WTC11 (cell line): ENCODE results near the gene SPRR1A. TPM values are rescaled to one million over a fixed set of nuclear protein-coding genes. Genes with fewer than 3 reads are reported as not detected.

Source experiments
- ATAC-seq: fragments of 200-7000 bp; cut with Tn5 transposase; 2 replicates; pipeline ENCODE4 v1.10.0; 2021; ENCODE audit warnings: mild to moderate bottlenecking, moderate library complexity
- CTCF ChIA-PET: fragments of 300-600 bp; sonication (Branson Sonifier 250); formaldehyde crosslinking; loops from one replicate; lab custom pipeline; 2021; ENCODE audit warnings: antibody characterized with exemption; lab: Charles Lee
- POLR2A ChIA-PET: fragments of 350-600 bp; sonication (Branson Sonifier 250); formaldehyde crosslinking; loops from one replicate; lab custom pipeline; 2021; ENCODE audit warnings: antibody characterized with exemption; lab: Charles Lee
- DNase-seq: peaks from one replicate; pipeline ENCODE4 v3.0.0; 2021; ENCODE audit warnings: low spot score
- H3K27ac Mint-ChIP-seq: 2 replicates; pipeline ENCODE4 v1.8.0; 2021; ENCODE audit warnings: mixed read lengths
- H3K27me3 Mint-ChIP-seq: 2 replicates; pipeline ENCODE4 v1.8.0; 2021; ENCODE audit warnings: low read depth, mild to moderate bottlenecking, moderate library complexity, mixed read lengths
- H3K36me3 Mint-ChIP-seq: 2 replicates; pipeline ENCODE4 v1.8.0; 2021; ENCODE audit warnings: mixed read lengths
- H3K4me1 Mint-ChIP-seq: 2 replicates; pipeline ENCODE4 v1.8.0; 2022; ENCODE audit warnings: mixed read lengths
- H3K4me3 Mint-ChIP-seq: 2 replicates; pipeline ENCODE4 v1.8.0; 2021; ENCODE audit warnings: mild to moderate bottlenecking, moderate library complexity, mixed read lengths
- H3K9me3 Mint-ChIP-seq: 2 replicates; pipeline ENCODE4 v1.8.0; 2021; ENCODE audit warnings: mixed read lengths
- ATF1 ChIP-seq: sonication (generic); formaldehyde crosslinking; IDR thresholded peaks from 2 replicates; pipeline ENCODE4 v1.8.1; 2023; ENCODE audit warnings: mild to moderate bottlenecking, moderate library complexity, missing genetic modification reagents
- E2F1 ChIP-seq: sonication (generic); formaldehyde crosslinking; IDR thresholded peaks from 2 replicates; pipeline ENCODE4 v1.8.0; 2022; ENCODE audit warnings: mild to moderate bottlenecking, missing genetic modification reagents
- IRF1 ChIP-seq: sonication (generic); formaldehyde crosslinking; IDR thresholded peaks from 2 replicates; pipeline ENCODE4 v1.8.0; 2023; ENCODE audit warnings: missing genetic modification reagents
- KAT7 ChIP-seq: sonication (generic); formaldehyde crosslinking; IDR thresholded peaks from 2 replicates; pipeline ENCODE4 v1.8.1; 2023; ENCODE audit warnings: missing genetic modification reagents, mild to moderate bottlenecking, borderline replicate concordance
- MLX ChIP-seq: sonication (generic); formaldehyde crosslinking; IDR thresholded peaks from 2 replicates; pipeline ENCODE4 v1.8.1; 2023; ENCODE audit warnings: mild to moderate bottlenecking, missing genetic modification reagents, moderate library complexity
- NR1H2 ChIP-seq: sonication (generic); formaldehyde crosslinking; IDR thresholded peaks from 2 replicates; pipeline ENCODE4 v1.9.0; 2021; ENCODE audit warnings: mild to moderate bottlenecking, moderate library complexity, missing genetic modification reagents
- RELA ChIP-seq: sonication (generic); formaldehyde crosslinking; IDR thresholded peaks from 2 replicates; pipeline ENCODE4 v1.8.1; 2022; ENCODE audit warnings: missing genetic modification reagents, mild to moderate bottlenecking, borderline replicate concordance
- ZNF232 ChIP-seq: sonication (generic); formaldehyde crosslinking; IDR thresholded peaks from 2 replicates; pipeline ENCODE4 v1.8.0; 2022; ENCODE audit warnings: mild to moderate bottlenecking, missing genetic modification reagents
- ZNF317 ChIP-seq: sonication (generic); formaldehyde crosslinking; IDR thresholded peaks from 2 replicates; pipeline ENCODE4 v1.8.1; 2023; ENCODE audit warnings: low read depth, mild to moderate bottlenecking, moderate library complexity, missing genetic modification reagents, borderline replicate concordance
- total RNA-seq: library from RNA; stranded (reverse); gene quantifications from 3 replicates; pipeline ENCODE4 v1.2.3, GENCODE V29; 2021
- TF ChIP-seq, protein P1 (sequence below): fragments of 200-600 bp; IDR thresholded peaks from 2 replicates; pipeline ENCODE4 v1.8.0; 2022; ENCODE audit warnings: antibody characterized with exemption
- TF ChIP-seq, protein P2 (sequence below): sonication (generic); formaldehyde crosslinking; IDR thresholded peaks from 2 replicates; pipeline ENCODE4 v1.8.1; 2022; ENCODE audit warnings: missing genetic modification reagents, borderline replicate concordance
- TF ChIP-seq, protein P3 (sequence below): fragments of 250-450 bp; sonication (Bioruptor Pico); IDR thresholded peaks from 2 replicates; pipeline ENCODE4 v1.9.0; 2021; ENCODE audit warnings: mild to moderate bottlenecking

SPRR1A gene
- total RNA-seq, 1 experiment from 2014 or later = not detected

- peaks cover 4% of the 10 kb centered on the region for H3K9me3 Mint-ChIP-seq
- H3K4me3 Mint-ChIP-seq = no peak within 1 kb of the TSS
- no peaks in the 10 kb centered on the region for H3K4me1 Mint-ChIP-seq
- CTCF ChIA-PET = interaction anchor here (0.9 to 1.2 kb wide), 2 partner anchors 29 to 247 kb away, joined by 3 to 4 read pairs; no protein-coding TSS in a partner anchor
- H3K27me3 Mint-ChIP-seq = peaks cover 8% of the 10 kb centered on the region
- no peak within 1 kb of the TSS for H3K27ac Mint-ChIP-seq
- no peak for TF ChIP-seq RELA
- TF ChIP-seq, protein P1, sequence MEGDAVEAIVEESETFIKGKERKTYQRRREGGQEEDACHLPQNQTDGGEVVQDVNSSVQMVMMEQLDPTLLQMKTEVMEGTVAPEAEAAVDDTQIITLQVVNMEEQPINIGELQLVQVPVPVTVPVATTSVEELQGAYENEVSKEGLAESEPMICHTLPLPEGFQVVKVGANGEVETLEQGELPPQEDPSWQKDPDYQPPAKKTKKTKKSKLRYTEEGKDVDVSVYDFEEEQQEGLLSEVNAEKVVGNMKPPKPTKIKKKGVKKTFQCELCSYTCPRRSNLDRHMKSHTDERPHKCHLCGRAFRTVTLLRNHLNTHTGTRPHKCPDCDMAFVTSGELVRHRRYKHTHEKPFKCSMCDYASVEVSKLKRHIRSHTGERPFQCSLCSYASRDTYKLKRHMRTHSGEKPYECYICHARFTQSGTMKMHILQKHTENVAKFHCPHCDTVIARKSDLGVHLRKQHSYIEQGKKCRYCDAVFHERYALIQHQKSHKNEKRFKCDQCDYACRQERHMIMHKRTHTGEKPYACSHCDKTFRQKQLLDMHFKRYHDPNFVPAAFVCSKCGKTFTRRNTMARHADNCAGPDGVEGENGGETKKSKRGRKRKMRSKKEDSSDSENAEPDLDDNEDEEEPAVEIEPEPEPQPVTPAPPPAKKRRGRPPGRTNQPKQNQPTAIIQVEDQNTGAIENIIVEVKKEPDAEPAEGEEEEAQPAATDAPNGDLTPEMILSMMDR = no peak
- no peak for TF ChIP-seq ATF1
- TF ChIP-seq ZNF232 (CRISPR knock-in tag) = no peak
- TF ChIP-seq ZNF317 (CRISPR knock-in tag) = no peak
- H3K36me3 Mint-ChIP-seq = no peaks in the 10 kb centered on the region
- POLR2A ChIA-PET = no interaction called here
- DNase-seq (no peak), ATAC-seq (no peak)
These were observed 37.1 kb upstream of the SPRR1A start, which contains the start of gene SPRR5 for GRCh38 chr1:152946651-152947256. Gene SPRR5, plus strand, starts transcription at chr1:152947206. Its CDS starts 1,349 bp downstream, at chr1:152948555.

DNA sequence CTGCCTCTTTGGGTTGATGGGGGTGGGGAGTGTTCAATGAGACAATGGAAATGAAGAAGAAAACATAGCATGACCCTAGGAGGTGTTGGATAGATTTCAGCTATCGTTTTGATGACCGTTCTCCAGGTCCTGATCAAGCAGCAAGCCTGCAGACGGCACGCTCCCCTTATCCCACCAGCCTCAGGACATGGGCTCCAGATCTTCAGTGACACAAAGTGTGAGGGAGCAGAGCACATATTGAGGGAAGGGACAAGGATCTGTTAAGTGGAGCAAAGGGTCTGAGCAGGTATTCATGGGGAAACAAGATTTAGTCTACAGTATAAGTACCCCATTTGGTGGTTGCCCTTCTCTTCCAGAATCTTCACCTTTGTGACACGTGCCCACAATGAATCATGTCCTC lies 32.2 kb upstream of the SPRR1A start:
- ChIA-PET CTCF (no interaction called here), POLR2A (no interaction called here)
- Mint-ChIP-seq H3K4me1 (no peaks in the 10 kb centered on the region), H3K27me3 (peaks cover 8% of the 10 kb centered on the region), H3K9me3 (peaks cover 4% of the 10 kb centered on the region), H3K4me3 (no peak overlapping the region), H3K27ac (no peak overlapping the region), H3K36me3 (no peaks in the 10 kb centered on the region)
- no peak for DNase-seq
- ATAC-seq = no peak
- TF ChIP-seq MLX (CRISPR knock-in tag) = no peak
- TF ChIP-seq, all 79 proteins: peak for 0

GRCh38 chr1:152953761-152954160 lies 30.1 kb upstream of the SPRR1A start:
- H3K27me3 Mint-ChIP-seq = peaks cover 4% of the 10 kb centered on the region
- no peaks in the 10 kb centered on the region for H3K36me3 Mint-ChIP-seq
- ATAC-seq (no peak), DNase-seq (no peak)
- ChIA-PET CTCF (interaction anchor here (3.0 kb wide), 1 partner anchor 239 kb away, joined by 17 read pairs; no protein-coding TSS in a partner anchor), POLR2A (no interaction called here)
- H3K4me3 Mint-ChIP-seq = no peak overlapping the region
- TF ChIP-seq NR1H2 = no peak
- TF ChIP-seq IRF1 = no peak
- TF ChIP-seq, protein P2, sequence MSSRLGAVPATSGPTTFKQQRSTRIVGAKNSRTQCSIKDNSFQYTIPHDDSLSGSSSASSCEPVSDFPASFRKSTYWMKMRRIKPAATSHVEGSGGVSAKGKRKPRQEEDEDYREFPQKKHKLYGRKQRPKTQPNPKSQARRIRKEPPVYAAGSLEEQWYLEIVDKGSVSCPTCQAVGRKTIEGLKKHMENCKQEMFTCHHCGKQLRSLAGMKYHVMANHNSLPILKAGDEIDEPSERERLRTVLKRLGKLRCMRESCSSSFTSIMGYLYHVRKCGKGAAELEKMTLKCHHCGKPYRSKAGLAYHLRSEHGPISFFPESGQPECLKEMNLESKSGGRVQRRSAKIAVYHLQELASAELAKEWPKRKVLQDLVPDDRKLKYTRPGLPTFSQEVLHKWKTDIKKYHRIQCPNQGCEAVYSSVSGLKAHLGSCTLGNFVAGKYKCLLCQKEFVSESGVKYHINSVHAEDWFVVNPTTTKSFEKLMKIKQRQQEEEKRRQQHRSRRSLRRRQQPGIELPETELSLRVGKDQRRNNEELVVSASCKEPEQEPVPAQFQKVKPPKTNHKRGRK (CRISPR knock-in tag) = no peak
- no peak for TF ChIP-seq E2F1 (CRISPR knock-in tag)
- TF ChIP-seq, protein P3, sequence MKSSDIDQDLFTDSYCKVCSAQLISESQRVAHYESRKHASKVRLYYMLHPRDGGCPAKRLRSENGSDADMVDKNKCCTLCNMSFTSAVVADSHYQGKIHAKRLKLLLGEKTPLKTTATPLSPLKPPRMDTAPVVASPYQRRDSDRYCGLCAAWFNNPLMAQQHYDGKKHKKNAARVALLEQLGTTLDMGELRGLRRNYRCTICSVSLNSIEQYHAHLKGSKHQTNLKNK = no peak
- no peak for TF ChIP-seq KAT7 (CRISPR knock-in tag)
- peaks cover 14% of the 10 kb centered on the region for H3K9me3 Mint-ChIP-seq
- H3K27ac Mint-ChIP-seq = no peak overlapping the region
- no peaks in the 10 kb centered on the region for H3K4me1 Mint-ChIP-seq
